HG02970 (cell line): ENCODE results near the gene MTMR2.
"Not testable (repeated sequence)": the region's sequence is repeated elsewhere in the genome, so short reads cannot be mapped to it uniquely, and the experiment has no call there.

Experiments
- ATAC-seq: cut with Tn5 transposase; IDR thresholded peaks from one replicate; pipeline ENCODE4 v1.9.1; 2021; ENCODE audit warnings: mild to moderate bottlenecking, moderate library complexity, moderate number of reproducible peaks; ENCODE audit not compliant: unreplicated experiment, low FRiP score

Gene MTMR2

DNA sequence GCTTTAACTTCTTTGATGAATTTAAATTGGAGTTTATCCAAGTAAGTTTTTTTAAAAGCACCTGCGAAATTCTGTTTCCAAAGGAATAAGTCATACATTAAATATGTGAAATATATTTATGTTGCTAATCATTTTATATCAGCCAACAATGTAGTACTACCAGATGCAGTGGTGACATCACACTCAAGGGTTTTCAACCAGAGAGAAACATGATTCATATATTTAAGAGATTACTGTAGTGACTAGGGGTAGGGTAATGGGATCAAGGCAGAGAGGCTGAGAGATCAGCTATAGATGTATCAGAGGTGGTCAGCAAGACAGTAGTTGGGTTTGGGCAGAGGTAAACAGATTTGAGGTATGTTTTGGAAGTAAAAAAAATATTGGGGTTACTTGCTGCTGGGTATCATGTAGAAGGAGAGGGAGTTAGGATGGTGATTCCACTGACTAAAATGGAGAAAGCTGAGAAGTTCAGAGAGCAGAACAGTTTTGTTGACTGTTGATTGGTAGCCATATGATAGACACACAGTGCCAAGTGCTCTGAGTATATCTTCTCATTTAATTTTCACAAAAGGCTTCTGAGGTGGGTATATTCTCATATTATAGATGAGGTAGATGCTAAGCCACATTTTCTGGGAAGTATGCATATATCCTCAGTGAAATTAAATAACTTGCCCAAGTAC, 94.2 kb downstream of the MTMR2 start:
- ATAC-seq: no peak

DNA sequence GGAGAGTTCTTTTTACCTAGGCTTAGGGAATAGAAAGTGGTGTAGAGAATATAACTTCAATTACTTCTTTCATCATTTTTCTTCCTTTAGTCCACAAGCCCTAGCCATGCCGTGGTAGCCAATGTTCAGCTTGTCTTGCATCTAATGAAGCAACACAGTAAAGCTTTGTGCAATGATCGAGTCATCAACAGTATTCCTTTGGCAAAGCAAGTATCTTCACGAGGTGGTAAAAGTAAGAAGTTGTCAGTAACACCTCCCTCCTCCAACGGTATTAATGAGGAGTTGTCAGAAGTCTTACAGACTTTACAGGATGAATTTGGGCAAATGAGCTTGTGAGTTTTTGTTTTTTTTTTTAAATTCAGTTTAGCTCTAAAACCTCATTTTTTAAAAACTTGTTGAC, 96.2 kb downstream of the MTMR2 start:
- no peak for ATAC-seq

GRCh38 chr11:95821640-95822039, 102.3 kb downstream of the MTMR2 start:
- ATAC-seq: no peak

DNA sequence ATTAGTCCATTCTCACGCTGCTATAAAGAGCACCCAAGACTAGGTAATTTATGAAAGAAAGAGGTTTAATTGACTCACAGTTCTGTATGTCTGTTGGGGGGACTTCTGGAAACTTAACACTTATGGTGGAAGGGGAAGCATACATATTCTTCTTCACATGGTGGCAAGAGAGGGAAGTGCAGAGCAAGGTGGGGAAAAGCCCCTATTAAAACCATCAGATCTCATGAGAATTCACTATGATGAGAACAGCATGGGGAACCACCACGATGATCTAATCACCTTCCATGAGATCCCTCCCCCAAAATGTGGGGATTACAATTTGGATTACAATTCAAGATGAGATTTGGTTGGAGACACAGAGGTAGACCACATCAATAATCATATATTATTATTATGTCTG, 107.9 kb downstream of the MTMR2 start:
- ATAC-seq: no peak

DNA sequence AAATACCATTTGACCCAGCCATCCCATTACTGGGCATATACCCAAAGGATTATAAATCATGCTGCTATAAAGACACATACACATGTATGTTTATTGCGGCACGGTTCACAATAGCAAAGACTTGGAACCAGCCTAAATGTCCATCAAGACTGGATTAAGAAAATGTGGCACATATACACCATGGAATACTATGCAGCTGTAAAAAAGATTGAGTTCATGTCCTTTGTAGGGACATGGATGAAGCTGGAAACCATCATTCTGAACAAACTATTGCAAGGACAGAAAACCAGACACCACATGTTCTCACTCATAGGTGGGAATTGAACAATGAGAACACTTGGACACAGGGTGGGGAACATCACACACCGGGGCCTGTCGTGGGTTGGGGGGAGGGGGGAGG, 112.9 kb downstream of the MTMR2 start:
- ATAC-seq: not testable (repeated sequence)

GRCh38 chr11:95806464-95806863, 117.4 kb downstream of the MTMR2 start:
- not testable (repeated sequence) for ATAC-seq

DNA sequence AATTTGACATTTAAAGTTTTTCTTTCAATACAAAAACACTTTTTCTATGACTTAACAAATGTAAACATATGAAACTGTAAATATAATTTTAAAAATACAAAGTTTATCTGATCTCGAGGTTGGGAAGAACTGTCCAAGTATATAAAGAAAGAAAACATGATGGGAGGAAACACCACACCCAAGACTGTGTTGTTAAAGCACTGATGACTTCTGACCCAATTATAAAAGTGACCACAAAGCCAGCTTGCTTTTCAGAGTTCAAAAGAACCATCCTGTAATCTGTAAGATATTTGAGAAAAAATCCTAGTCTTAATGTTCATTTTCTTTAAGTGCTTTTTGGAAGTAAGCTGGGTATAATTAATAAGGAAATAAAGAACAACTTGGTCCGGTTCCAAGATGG, 118.0 kb downstream of the MTMR2 start:
- ATAC-seq: no peak

DNA sequence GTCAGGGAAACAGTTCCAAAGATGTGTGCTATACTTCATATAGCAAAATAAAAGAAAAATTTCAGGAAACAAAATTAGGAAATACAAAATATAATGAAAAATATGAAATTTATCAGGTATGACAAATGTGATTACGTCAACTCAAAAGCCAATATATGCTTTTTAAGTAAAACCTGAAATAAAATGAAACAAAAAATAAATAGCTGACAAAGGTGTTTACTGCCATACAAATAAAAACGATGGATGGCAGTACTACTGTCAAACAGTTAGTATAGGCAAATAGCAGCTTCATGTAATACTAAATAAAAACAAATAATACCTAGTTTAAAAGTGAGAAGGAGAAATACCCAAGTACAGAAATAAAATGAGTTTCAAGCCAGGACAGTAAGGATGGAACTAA, 119.9 kb downstream of the MTMR2 start:
- ATAC-seq: no peak

DNA sequence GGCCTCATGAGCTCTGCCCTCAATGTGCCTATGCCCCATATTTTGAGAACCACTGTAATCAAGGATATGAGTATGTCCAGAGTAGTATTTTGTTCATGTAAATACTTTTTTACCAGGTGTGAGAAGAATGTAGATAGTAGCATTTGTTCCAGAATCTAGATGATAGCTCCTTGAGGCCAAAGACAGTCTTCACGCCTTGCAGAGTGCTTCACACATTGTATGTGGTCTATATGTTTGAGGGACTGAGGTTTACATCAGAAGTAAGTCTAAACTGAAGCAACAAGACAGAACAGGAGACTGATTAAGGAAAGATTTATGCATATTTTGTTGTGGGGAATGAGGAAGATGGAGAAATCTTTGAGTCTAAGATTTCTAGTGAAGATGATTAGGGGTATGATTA, 121.1 kb downstream of the MTMR2 start:
- ATAC-seq: no peak

DNA sequence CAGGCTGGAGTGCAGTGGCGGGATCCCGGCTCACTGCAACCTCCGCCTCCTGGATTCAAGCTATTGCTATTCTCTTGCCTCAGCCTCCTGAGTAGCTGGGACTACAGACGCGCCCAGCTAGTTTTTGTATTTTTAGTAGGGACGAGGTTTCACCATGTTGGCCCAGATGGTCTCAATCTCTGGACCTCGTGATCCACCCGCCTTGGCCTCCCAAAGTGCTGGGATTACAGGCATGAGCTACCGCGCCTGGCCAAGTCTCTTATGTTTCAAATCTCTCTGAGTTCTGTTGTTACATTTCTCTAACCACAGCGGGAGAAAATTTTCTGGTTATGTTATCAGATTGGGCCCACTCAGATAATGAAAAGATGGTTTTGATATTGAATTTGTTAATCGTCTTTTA, 123.5 kb downstream of the MTMR2 start:
- no peak for ATAC-seq

DNA sequence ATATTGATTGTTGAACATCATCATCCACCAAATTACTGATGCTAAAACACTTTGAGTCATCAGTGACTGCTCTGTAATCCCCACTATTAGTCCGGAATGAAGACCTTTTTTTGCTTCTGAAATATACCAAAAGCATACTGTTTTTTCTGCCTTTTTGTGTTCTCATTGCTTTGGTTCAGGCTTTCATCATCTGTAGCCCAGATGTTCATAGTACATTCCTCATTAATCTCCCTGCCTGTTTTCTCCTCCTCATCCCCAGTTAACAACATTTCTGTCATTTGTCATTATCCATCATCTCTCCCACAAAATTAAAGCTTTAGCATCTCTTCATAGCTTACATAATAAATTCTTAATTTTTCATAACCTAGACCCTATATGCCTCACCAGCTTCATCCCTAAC, 124.4 kb downstream of the MTMR2 start:
- no peak for ATAC-seq

GRCh38 chr11:95796501-95796900, 127.4 kb downstream of the MTMR2 start:
- no peak for ATAC-seq

DNA sequence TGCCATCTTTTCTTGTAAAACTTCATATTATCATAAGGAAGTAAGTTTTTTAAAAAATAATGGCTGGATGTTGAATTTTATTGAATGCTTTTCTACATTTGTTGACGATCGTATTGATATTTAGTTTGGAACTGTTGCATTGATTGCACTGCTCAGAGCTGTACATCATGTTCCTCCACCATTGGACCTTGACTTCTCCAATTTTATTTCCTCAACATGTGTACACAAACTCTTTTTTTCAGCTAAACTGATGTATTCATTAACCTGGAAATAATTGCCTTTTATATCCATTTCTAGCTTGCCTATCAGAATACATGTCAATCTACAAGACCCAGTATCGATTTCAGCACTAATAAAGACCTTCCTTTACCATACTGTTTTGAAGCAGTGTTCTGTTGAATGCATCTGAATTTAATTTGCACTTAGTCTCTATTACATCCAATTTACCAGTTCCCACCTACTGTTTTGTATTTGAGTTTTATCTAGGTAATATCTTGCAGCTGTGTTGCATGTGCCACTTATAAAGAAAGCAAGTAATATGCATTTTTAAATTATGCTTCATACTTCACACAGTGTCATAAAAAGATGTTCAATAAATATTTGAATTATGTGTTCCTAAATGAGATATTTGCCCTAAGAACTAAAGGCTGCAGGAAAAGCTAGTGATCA, 128.1 kb downstream of the MTMR2 start:
- ATAC-seq: no peak

DNA sequence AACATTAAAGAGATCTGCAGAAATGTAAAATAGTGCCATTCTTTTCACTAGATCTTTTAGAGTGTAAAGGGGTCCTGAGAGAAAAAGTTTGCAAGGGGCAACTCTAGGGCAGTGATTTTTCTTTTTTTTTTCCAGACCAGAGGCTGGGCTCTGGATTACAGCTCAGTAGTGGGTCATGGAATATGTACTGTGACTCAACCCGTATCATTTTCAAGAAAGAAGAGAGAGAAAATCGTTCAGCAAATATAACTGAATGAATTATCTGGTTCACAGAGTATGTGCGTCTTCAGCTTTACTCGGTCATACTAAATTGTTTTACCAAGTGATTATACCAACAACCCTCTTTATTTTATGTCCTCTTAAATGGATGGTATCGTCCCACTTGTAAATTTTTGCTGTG, 129.8 kb downstream of the MTMR2 start:
- ATAC-seq: no peak

GRCh38 chr11:95793116-95793515, 130.8 kb downstream of the MTMR2 start:
- ATAC-seq: no peak

DNA sequence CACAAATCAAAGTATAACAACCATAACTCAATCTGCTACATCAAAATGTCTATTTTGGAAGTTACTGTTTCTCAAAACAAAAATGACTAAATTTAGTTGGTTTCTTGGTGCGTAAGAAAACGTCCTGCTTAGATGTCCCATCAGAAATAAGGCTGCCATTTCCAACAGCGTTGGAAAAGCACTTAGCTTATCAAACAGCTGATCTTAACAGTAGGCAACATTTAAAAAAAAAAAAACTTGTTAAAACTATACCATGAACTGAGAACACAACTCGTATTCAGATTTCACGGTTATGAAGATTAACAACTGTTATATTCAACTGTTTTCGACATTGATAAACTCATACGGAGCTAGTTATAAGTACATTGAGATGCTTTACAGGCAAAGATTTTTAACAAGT, 131.2 kb downstream of the MTMR2 start:
- ATAC-seq: no peak

DNA sequence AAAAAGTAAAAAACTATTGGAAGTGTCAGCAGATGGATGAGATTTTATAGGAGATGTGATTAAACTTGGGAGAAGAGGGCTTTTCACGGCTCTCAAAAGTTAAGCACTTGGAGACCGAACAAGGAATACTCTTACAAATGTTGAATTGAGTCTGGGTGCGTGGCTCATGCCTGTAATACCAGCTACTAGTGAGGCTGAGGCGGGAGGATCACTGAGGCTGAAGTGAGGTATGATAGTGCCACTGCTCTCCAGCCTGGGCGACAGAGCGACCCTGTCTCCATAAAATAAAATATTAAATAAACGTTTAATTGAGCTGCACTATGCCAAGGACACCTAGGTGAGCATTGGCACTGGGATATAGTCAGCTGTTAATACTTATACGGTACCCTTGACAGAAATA, 131.7 kb downstream of the MTMR2 start:
- no peak for ATAC-seq

DNA sequence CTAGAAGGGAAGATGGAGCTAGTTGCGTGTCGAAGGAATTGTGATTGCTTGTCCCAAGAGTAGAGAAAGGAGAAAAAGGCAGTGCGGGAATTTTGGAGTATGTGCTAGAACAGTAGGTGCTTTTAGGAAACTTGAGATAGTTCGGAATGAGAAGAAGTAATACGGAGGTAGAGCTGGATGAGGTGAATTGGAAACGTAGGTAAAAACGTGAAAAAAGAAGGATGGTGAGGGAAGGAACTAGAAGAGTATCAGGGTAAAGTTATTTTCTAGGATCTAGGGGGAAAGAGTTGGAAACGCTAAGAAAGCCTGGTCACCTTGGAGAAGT, 132.2 kb downstream of the MTMR2 start:
- no peak for ATAC-seq

GRCh38 chr11:95790933-95791708, 132.8 kb downstream of the MTMR2 start:
- ATAC-seq: no peak

DNA sequence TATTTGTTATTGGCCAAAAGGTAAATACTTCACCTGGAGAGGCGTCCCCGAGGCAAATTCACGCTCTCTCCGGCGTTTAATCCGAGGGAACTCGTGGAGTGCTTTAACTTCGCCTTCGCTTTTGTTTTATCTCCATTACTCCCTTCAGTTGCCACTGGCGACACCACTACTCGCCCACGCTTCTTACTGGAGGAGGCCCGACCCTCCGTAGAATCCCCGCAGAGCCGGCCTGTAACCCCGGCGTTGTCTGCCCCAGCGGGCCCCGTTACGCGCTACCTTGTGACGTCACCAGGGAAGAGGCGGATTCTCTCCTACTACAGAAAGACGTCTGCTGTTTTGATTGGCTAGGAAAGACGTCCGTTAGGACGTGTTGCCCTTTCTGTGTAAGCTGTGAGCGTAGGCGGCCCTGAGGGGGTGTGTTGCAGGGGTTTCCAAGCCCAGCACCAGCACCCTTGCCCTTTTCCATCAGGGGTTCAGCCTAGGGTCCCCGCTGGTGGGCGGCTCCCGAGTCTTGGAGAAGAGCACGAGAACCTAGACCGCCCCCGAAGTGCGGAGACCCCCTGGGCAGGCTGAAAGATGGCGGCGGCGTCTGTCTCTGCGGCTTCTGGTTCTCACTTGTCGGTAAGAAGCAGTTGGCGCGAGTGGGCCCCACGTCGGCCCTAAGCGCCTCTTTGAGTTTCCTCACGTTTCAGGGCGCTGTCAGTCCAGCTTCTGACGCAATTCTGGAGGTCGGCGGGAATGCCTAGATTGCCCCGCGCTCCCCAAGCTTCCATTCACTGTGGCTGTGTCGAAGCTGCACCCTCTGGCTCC, 133.6 kb downstream of the MTMR2 start, which contains the start of gene CEP57:
TSS of gene CEP57 (plus strand) at position 376 of the 810 bp plus-strand sequence. CDS start at position 577, 201 bp downstream.
- peak; percentile 64 for ATAC-seq
